Uterus (tissue), 4 donors: ENCODE results near the gene SLC27A1. TPM values are rescaled to one million over a fixed set of nuclear protein-coding genes. Genes with fewer than 3 reads are reported as not detected.

Experiments used
- DNase-seq, 2 donors: peaks; one replicate each; pipeline ENCODE4 v3.0.0-alpha.2; 2019 to 2020
- H3K27ac ChIP-seq, 2 donors: fragments of 200-600 bp; sonication (generic); 1 replicate in 1 of 2; 2 replicates in 1 of 2; pipeline ENCODE4 v1.5.1; 2016 to 2018
- H3K27me3 ChIP-seq, 2 donors: fragments of 200-600 bp; sonication (generic); one replicate each; pipeline ENCODE4 v1.5.1; 2018 to 2019; ENCODE audit warnings: control low read depth in 1 of 2
- H3K36me3 ChIP-seq, 2 donors: fragments of 200-600 bp; sonication (generic); one replicate each; pipeline ENCODE4 v1.5.1; 2019; ENCODE audit warnings: control low read depth in 1 of 2
- H3K4me1 ChIP-seq, 2 donors: fragments of 200-600 bp; sonication (generic); one replicate each; pipeline ENCODE4 v1.5.1; 2018 to 2019; ENCODE audit warnings: control low read depth in 1 of 2
- H3K4me3 ChIP-seq, 2 donors: fragments of 200-600 bp; sonication (generic); 1 replicate in 1 of 2; 2 replicates in 1 of 2; pipeline ENCODE4 v1.5.1; 2018 to 2019; ENCODE audit warnings: mild to moderate bottlenecking in 1 of 2
- H3K9me3 ChIP-seq, 2 donors: fragments of 200-600 bp; sonication (generic); one replicate each; pipeline ENCODE4 v1.5.1; 2019; ENCODE audit warnings: control low read depth in 1 of 2
- POLR2A ChIP-seq, 2 donors: fragments of 450-650 bp; IDR thresholded peaks; one replicate each; pipeline ENCODE4 v1.6.1; 2016; ENCODE audit warnings: antibody characterized with exemption in 2 of 2, mild to moderate bottlenecking in 1 of 2, moderate library complexity in 1 of 2
- intact Hi-C: fragments of 100-400 bp; cut with DNase I; formaldehyde crosslinking; loops from one replicate; pipeline ENCODE4 v1.15.1; 2023; ENCODE audit warnings: low total_unique reads
- total RNA-seq, 4 donors: library from RNA; depleted of rRNA in 3 of 4; stranded (reverse); fragments of >200 nt in 3 of 4; gene quantifications; one replicate each; pipeline versions ENCODE4 v1.1.0 to v1.2.4, GENCODE V29; 2014 to 2023
- TF ChIP-seq, protein P1 (sequence below), 4 experiments: fragments of 200-600 bp in 2 of 4; fragments of 450-650 bp in 2 of 4; sonication (generic) in 2 of 4; IDR thresholded peaks; one replicate each; pipeline ENCODE4 v1.5.1; 2016 to 2019; ENCODE audit warnings: antibody characterized with exemption in 4 of 4, mild to moderate bottlenecking in 2 of 4, moderate library complexity in 1 of 4
- donor health status: DM: yes; HTN: yes; CAD: no.

SLC27A1 gene
- total RNA-seq, 4 donors from 2014 or later: 7.1 to 36.5 (median 26.9) TPM

DNA sequence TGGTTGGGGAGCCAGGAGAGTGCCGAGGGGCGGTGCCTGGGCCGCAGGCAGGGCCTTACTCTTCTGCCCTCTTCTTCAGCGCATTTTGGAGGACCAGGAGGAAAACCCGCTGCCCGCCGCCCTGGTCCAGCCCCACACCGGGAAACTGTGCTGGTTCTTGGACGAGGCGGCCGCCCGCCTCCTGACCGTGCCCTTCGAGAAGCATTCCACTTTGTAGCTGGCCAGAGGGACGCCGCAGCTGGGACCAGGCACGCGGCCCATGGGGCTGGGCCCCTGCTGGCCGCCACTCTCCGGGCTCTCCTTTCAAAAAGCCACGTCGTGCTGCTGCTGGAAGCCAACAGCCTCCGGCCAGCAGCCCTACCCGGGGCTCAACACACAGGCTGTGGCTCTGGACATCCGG is 50.5 kb downstream of the SLC27A1 start:
- intact Hi-C loops: no loop called here

DNA sequence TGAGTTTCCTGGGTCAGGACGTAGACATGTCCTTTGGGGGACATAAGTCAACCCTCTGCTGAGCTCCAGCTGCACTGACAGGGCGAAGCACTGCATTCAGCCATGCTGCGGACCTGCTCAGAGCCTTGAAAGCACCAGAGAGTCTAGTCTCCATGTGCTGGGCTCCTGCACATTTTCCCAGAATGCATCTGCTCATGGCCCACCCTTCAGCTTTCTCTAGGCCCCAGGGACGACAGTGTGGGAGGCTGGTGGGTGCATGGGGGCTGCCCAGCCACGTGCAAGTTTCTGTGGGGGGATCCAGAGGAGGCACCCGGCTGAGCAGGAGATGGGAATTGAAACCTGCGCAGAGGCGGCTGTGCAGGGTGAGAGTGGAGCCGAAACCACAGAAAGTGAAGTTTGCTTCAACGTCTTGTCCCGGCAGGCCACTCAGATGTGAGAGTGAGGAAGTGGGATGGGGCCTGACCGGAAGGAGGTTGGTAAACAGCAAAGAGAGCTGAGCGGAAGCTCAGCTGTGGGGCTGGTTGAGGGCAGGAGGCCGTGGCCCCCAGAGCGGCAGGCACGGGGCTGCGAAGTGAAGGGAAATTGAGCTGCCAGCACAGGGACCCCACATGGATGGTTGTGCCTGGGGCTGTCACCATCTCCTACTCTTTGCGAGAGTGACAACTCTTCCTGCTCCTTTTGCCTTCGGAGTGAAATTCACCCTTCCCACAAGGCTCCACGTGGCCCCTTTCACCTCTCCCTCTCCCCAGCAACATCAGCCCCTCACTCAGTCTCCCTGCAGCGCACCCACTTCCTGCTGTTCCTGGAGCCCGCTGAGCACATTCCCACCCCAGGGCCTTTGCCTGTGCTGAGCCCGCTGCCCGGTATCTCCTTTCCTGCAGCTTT is 52.9 kb downstream of the SLC27A1 start:
- Histone ChIP-seq H3K9me3 (peaks cover 0 to 2% of the 10 kb centered on the region in 2 donors), H3K4me3 (no peak overlapping the region), H3K4me1 (no peaks in the 10 kb centered on the region), H3K27ac (no peak overlapping the region), H3K36me3 (no peaks in the 10 kb centered on the region), H3K27me3 (no peaks in the 10 kb centered on the region)
- intact Hi-C loops: no loop called here
- no peak for TF ChIP-seq POLR2A (IDR thresholded peaks at IDR 0.05)
- TF ChIP-seq, protein P1, sequence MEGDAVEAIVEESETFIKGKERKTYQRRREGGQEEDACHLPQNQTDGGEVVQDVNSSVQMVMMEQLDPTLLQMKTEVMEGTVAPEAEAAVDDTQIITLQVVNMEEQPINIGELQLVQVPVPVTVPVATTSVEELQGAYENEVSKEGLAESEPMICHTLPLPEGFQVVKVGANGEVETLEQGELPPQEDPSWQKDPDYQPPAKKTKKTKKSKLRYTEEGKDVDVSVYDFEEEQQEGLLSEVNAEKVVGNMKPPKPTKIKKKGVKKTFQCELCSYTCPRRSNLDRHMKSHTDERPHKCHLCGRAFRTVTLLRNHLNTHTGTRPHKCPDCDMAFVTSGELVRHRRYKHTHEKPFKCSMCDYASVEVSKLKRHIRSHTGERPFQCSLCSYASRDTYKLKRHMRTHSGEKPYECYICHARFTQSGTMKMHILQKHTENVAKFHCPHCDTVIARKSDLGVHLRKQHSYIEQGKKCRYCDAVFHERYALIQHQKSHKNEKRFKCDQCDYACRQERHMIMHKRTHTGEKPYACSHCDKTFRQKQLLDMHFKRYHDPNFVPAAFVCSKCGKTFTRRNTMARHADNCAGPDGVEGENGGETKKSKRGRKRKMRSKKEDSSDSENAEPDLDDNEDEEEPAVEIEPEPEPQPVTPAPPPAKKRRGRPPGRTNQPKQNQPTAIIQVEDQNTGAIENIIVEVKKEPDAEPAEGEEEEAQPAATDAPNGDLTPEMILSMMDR (IDR thresholded peaks at IDR 0.05): no peak
- DNase-seq: no peak

More for the DNA sequence above, 50.5 kb downstream of the SLC27A1 start:
- TF ChIP-seq POLR2A (IDR thresholded peaks at IDR 0.05): no peak
- TF ChIP-seq, protein P1 (IDR thresholded peaks at IDR 0.05): no peak
- no peaks in the 10 kb centered on the region for H3K36me3 ChIP-seq
- DNase-seq: no peak
- no peak overlapping the region for H3K27ac ChIP-seq
- peaks cover 0 to 12% of the 10 kb centered on the region in 2 donors for H3K9me3 ChIP-seq
- H3K4me3 ChIP-seq: no peak overlapping the region
- H3K4me1 ChIP-seq: no peaks in the 10 kb centered on the region
- H3K27me3 ChIP-seq: no peaks in the 10 kb centered on the region

DNA sequence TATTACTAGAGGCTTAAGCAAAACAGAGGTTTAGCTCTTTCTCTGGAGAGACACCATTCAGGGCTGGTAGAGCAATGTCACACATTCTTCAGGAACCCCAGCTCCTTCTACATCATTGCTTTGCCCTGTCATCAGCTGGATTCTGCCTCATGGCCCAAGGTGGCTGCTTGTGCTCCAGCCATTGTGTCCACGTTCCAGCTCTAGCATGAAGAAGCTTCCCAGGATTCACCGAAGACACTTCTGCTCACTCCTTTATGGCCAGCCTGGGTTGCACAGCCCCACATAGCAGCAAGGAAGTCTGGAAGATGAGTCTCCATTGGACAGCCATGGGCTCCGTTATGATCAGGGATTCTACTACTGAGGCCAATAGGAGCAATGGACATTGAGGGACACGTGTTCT is 54.3 kb downstream of the SLC27A1 start:
- H3K9me3 ChIP-seq: no peaks in the 10 kb centered on the region
- H3K27ac ChIP-seq: no peak overlapping the region
- no peaks in the 10 kb centered on the region for H3K4me1 ChIP-seq
- TF ChIP-seq, protein P1 (IDR thresholded peaks at IDR 0.05): no peak
- no peak for TF ChIP-seq POLR2A (IDR thresholded peaks at IDR 0.05)
- H3K27me3 ChIP-seq: no peaks in the 10 kb centered on the region
- intact Hi-C loops: no loop called here
- H3K4me3 ChIP-seq: no peak overlapping the region
- H3K36me3 ChIP-seq: no peaks in the 10 kb centered on the region
- no peak for DNase-seq

DNA sequence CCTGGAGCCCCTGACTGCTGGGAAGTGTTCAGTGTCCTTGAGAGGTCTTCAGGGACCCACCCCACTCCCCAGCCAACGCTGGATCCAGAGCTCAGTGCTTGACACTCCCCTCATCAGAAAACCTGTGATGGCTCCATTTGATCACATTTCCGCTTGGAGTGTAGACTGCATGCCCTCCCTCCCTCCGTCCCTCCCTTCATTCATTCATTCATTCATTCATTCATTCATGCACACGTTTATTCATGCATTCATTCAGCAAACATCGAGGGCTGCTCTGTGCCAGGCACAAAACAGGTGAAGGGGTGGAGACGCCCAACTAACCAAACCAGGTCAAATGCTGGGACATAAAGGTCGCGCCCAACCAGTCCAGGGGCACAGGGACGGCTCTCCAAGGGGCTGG is 54.8 kb downstream of the SLC27A1 start:
- no peak for DNase-seq
- intact Hi-C loops: no loop called here
- no peak for TF ChIP-seq POLR2A (IDR thresholded peaks at IDR 0.05)
- TF ChIP-seq, protein P1 (IDR thresholded peaks at IDR 0.05): no peak
- Histone ChIP-seq H3K4me3 (no peak overlapping the region), H3K9me3 (no peaks in the 10 kb centered on the region), H3K27ac (no peak overlapping the region), H3K36me3 (no peaks in the 10 kb centered on the region), H3K27me3 (no peaks in the 10 kb centered on the region), H3K4me1 (no peaks in the 10 kb centered on the region)

DNA sequence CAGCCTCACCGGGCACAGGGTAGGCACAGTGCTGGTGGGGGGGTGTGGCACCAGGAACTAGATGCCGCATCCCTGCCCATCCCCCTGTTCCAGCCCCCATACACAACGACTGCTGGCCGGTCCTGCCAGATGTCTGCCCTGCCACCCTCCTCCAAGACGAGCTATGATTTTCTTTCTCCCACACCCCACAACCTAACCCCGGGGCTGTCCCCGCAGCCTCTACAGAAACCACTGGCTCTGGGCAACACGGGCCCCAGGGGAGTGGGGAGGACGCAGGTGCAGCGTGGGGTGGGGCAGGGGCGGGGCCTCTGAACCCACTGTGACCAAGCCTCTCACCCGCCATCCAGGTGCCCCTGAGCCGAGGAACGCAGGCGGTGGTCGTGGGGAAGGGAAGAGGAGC is 56.6 kb downstream of the SLC27A1 start:
- intact Hi-C loops: no loop called here
- H3K27me3 ChIP-seq: no peaks in the 10 kb centered on the region
- H3K4me1 ChIP-seq: no peaks in the 10 kb centered on the region
- H3K4me3 ChIP-seq: no peak overlapping the region
- TF ChIP-seq POLR2A (IDR thresholded peaks at IDR 0.05): no peak
- TF ChIP-seq, protein P1 (IDR thresholded peaks at IDR 0.05): no peak
- H3K9me3 ChIP-seq: no peaks in the 10 kb centered on the region
- H3K36me3 ChIP-seq: no peaks in the 10 kb centered on the region
- DNase-seq: no peak
- no peak overlapping the region for H3K27ac ChIP-seq
